CD4-positive, alpha-beta T cell treated with Interleukin-15 for 1 hour (primary cell): ENCODE measurements around the gene LYSMD2.
A peak's percentile ranks its signal among the peaks of the same experiment; 100 is the strongest.

Source experiments
- DNase-seq: peaks from one replicate; pipeline ENCODE4 v3.0.0-alpha.2; 2020

Gene LYSMD2

DNA sequence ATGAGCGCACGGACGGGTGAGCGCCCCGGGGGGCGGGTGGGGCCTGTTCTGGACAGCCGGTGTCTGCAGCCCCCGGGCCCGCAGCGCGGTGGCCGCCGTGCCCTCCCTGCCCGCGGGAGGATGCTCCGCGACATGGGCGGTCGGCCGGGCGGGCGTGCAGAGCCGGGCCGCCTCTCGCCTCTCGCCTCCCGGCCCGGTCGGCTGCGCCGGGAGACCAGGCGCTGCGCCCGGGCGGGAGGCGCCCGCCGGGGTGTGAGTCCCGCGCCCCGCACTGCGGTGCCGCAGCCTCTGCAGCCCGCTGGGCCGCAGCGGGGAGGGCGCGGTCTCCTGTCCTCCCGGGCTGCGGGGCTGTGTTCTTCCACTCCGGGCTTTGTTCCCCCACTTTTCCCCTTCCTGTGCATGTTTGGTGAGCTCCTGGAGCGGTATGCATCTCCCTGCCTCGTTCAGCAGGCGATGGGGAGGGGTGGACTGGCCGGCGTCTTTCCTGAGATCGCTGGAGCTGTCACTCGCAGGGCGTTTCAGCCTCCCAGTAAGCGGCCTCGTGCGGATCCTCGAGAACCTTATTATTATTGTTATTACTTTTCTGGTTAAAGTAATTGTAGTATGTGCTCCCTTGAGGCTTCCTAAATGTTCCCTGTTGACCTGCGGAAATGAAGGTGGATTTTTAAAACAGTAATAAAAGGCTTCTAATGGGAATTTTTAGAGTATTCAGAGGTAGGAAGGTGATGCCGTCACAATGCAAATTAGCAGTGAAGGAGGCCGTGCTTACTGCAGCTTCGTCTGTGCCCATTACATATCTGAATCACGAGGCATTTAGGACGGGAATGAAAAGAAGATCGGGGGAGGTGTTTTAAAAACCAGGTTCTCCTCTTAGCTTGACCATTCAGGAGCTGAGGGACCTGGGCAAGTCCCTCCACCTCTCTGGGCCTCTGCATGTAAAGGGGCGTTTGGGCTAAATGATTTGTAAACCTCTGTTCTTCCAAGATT lies 14.5 kb upstream of the LYSMD2 start:
- no peak for DNase-seq

DNA sequence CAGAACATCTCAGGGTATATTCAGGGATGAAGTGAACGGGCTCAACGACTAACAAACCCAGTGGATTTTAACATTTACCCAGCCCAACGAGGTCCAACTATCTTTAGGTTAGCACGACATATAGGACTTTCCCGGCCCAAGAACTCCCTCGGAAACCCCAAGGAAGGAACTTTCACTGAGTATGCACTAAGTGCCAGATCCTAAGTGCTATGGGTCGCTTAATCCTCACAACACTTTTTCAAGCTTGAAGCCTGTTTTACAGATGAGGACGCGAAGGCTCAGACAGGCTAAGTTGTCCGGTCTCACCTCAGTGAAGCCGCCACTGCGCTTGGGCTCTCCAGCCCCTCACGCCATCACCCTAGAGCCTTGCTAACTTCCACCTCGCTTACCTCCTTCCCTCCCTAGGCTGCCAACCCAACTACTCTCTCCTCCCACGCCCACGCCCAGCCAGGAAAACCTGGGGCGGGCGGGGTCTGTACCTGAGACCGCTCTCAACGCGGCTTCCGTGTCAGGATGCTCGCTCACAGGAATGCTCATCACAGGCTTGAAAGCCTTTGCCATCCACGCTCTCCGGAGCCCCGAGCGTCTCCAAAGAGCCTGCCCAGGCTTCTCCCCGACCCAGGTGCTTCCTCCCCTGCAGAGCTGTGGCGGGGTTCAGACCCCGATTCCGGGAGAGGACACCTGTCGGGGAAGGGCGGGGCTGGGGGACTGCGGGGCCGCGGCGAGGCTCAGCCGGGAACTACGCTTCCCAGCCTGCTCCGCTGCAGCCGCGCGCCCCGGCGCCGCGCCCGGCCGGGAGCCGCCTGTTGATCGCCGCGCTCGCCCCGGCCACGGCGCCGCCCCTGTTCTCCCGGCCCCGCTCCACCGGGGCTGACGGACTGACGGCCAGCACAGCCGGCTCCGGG lies 13.6 kb upstream of the LYSMD2 start, which contains the start of gene TMOD2:
TMOD2 (plus strand) TSS at position 806 of the 905 bp plus-strand sequence. CDS start 14,845 bp downstream, outside the sequence.
- DNase-seq = peak; percentile 39

DNA sequence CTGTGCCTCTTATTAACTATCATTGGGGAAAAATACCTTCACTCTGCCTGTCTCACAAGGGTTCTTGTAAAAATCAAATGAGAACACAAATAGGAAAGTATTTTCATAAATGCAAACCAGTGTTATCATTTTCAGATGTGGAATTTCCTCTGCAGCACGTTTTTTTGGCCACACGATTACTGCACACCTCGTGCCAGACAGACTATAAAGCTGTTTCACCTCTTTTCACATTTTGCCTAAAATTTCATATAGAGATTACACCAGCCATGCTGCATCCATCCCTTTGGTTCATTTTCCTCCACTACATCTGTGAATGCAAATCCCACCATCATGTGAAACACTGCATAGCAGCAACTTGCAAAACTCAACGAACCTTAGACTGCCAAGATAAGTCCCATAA lies 12.7 kb upstream of the LYSMD2 start:
- DNase-seq = no peak

DNA sequence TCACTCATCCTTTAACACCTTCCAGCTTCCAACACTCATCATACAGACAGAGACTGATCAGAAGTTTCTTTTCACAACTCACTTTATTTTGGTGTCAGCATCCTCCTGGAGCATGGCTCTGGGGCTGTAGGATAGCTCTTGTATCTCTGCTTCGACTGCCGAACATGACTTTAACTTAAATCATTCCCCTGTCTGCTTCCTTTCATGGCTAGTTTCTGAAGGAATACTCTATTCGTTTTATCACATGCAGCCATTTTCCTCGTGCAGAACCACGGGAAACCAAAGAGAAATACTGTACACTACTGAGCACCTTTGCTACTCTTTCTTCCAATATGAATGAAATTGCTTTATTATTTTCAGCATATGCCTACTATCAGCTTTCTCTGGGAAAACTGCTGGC lies 11.9 kb upstream of the LYSMD2 start:
- no peak for DNase-seq

DNA sequence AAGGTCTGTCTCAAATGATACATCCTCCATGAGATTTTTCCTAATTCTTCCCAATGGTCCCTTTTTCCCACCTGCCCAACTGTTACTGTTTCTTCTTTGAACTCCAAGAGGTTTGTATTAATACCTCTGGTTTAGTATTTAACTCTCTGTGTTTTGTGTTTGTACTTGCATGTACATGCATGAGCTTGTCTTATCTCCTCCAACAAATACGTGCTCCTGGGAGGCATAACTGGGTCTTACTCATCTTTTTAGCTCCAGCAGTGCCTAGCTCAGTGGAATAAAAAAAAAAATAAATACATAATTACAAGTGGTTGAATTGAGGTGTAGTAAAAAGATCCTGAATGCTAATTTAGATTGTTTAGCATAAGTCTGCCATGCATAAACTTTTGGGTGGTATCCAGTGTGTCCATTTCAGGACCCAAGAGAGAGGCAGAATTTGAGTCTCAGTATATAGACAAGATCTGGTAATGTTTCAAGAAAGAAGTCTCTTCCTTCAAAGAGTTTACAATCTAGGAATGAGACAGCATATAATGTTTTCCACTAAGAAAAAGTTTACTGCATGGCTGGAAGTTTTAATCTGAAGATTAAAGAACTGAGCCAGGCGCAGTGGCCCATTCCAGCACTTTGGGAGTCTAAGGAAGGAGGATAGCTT lies 1.7 kb upstream of the LYSMD2 start:
- no peak for DNase-seq

DNA sequence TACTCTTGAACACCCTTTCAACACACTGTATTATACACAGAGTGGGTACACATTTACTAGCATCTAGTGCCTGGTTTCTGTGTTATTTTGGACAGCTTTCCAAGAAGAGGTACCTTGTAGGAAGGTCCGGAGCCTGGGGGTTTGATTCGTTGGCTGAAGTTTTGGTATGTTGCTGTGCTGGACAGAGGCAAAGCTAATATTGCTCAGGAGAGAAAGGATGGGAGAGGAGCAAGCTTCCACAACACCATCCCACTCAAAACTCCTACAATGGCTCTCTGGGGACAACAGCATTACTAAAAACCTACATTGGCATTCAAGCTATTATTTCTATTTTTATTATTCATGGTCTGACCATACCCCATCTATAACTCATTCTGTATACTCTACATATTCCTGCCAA lies 1.1 kb upstream of the LYSMD2 start:
- no peak for DNase-seq

DNA sequence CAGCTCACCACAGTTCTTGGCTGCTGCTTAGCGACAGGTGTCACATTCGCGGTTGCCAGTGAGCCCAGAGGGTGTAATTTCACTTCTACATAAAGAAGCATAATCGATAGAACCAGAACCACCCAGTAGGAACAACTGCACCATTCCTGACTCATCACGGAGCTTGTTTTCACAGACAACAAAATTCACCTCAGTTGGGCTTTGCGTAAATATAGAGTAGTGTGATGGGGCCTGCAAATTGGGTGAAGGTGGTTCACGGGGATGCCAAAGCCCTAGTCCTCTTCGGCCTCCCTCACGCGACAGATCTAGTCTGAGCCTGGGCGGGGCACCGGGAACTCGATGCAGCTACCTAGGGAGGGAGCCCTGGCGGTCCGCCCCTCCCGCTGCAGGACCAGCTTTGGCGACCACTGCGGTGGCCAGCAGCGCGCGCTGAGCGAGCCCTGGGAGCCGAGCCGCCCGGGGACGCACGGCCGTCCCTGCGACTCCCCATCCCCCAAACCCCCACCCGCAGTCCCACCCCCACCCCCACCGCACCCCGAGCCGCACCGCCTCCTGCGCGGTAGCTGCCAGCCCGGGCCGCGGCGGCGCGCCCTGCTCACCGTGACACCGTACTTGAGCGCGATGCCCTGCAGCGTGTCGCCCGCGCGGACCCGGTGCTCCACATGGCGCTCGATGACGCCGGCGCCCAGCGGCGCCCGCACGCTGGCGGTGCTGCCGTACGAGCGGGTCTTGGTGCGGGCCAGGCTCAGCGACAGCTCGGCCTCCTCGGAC lies 519 bp downstream of the LYSMD2 start:
- DNase-seq = peak; percentile 55

DNA sequence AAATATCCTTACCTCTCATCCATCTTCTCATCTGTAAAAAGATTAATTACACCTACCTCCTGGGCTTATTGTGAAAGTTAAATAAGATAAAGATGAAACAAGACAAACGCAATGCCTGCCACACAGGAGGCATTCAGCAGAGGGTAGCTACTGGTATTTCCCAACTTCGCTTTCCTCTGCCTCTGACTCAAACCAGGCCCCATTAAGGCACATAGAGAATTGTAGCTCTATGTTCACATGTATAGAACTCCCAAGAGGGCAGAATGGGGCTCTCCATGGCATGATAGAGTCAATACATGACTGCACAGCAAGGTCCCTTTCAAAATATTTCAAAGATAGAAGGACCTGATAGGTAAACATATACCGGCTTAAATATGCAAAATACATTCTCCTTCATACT lies 1.4 kb downstream of the LYSMD2 start:
- DNase-seq = no peak

DNA sequence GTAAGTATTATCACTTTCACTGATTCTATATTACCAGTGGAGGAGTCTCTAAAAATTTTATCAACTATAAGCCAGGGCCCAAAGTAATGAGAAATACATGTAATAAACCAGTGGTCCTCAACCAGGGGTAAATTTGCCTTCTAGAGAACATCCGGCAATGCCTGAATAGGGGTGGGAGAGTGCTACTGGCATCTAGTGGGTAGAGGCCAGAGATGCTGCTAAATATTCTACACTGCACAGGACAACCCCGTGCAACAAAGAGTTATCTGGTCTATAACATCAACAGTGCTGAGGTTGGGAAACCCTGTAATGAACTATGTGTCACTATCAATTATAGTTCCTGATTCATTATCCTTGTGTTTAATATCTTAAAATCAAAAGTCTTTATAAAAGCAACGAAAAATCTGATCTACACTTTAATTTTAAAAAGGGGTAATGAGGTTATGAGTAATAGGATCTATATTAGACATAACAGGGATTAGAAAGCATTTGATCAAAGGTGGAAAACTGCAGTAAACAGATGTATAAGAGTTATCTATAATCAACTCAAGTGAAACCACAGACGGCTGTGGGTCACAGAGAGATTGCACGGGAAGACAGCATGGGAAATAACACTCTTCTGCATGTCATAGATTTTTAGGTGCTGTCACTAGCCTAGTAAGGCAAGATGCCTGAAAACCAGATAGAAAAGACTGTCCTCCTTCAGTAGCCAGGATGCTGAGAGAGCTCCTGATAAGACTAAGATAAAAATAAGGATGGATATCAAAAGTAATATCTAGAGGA lies 2.0 kb downstream of the LYSMD2 start:
- DNase-seq = no peak

DNA sequence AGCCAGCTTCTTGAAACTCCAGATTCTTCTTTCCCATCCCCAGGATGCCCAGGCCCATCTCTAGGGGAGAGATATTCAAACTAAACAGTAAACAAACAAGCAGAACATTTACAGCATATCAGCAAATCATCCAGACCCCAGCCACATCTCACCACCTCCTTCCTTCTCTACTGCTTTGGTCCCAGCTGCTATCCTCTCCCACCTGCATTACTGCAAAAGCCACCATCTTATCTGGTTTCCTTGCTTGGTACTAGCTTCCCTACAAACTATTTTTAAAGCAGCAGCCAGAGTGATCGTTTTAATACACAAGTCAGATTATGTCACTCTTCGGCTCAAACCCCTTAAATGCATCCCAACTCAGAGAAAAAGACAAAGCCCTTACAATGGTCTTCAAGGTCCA lies 4.8 kb downstream of the LYSMD2 start:
- no peak for DNase-seq

DNA sequence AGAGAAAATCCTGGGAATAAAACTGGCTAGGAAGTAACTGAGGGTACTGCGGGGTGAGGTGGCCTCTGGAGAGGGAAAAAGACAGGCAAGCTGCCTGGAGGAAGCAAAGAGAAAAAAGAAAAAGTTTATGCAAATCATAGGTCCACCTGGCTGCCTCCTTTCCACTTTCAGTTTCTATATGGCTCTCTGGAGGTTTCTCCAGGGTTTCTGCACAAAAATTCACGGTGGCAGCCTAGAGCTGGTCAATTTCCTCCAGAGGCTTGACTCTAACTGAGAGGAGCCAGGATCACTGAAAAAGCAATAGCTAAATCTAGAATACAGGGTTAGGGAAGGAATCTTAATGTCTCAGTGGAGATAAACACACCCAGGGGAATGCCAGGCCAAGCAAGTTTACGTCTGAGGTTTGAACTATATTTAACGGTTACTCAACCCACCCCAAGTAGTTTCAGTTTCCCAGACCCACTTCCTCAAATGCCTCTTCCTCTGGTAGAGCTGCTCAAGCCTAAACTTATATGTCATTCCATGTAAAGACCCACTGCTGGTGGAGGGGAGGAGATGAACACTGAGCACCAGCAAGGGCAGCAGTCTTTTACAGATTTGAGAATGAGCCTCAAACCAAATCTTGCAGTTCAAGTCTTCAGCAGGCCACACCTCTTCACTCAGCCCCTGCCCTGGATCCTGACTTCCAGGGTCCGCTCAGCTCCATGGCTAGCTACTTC lies 5.7 kb downstream of the LYSMD2 start:
- DNase-seq = peak; percentile 57

DNA sequence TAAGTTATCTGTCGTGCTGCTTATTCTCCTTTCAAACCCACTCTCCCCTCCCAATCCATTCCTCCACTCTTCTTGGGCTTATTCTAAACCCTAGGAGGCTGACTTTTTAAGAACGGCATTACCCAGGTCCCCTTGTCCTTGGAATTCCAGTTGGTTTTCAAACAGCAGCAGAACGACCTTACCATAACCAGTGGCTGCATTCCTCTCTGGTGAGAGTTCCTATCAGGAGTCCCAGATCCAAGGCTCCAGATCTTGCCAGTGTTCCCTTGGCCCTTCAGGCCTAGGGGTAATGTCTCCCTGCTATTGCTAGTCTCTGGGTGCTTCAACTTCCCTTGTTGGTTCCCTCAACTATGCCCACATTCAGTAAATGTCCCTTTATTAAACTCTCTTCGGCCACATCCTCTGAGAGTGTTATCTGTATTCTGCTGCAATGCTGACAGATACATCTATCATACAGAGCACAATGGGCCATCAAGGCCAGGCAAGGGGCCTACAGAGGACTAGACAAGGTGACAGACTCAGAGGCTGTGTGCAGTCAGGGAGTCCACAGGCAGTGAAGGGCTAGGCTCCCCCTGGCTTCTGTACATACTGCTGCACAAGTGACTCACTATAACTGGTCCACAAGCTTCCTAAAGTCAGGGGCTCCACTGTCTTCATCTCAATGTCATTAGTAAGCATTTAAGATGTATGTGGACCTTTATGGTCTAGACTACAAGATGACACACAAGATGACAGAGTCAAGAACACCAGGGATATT lies 10.1 kb downstream of the LYSMD2 start:
- no peak for DNase-seq

DNA sequence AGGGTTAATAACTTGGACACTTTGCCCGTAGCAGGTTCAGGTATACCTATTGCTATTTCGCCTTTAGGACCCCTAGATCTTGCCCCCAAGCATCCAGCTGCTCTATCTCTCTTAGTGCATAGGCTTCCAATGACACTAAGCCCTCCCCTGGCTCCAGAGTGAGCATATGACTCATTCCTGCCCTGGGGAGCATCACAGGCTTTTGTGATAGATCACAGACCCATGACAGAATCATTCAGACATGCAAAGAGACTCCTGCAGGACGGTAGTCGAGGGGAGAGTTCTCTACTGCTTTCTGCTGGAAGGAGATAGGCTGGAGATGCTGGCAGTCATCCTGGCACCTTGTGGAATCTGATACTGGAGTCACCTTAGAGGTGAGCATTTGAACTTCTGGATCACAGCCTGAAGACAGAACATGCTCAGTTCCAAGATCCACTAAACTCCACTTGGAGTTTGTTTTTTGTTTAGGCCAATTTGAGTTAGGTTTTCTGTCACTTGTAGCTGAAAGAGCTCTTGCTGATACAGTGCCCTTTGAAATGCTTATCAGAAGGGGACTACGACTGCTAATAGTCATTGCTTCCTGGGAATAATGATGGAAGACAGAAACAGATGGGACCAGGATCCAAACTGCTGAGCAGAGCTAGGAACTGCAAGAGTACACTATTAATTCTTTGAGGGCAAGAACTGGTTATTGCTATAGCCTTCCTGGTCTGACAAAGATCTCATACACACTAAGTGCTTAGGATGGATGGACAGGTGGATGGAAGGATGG lies 11.0 kb downstream of the LYSMD2 start:
- no peak for DNase-seq

DNA sequence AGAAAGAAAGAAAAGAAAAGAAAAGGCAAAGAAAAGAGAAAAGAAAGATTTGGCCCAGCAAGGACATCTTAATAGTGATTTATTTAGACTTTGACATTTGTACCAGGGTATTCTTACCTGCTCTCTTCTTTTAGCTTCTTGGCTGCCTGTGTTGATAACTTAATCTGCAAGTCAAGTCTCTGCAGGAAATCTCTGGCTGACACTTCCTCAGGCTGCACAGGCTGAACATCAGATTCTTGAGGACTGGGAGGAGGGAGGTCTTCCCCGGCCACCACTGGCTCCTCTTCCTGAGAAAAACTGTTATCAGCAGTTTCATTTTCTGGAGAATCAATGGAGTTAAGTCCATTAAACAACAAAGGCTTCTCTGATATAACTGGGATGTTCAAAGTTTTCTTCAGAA lies 12.8 kb downstream of the LYSMD2 start:
- no peak for DNase-seq

DNA sequence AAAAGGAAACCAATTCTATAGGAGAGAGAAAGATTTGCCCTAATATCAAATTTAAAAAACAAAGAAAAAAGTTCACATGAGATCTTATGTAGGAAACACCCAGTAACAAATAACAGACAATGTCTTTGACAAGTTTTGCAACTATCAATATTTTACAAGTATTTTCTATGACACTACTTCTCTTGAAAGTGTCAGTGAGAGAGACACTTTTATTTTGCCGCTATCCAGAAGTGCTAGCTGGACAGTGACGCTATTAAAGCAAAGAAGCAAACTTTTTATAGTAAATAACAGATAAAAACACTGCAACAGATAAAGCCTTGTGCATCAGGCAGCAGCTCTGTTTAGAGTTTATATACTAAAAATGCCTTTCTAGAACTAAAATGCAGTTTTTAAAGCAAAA lies 13.3 kb downstream of the LYSMD2 start:
- no peak for DNase-seq

DNA sequence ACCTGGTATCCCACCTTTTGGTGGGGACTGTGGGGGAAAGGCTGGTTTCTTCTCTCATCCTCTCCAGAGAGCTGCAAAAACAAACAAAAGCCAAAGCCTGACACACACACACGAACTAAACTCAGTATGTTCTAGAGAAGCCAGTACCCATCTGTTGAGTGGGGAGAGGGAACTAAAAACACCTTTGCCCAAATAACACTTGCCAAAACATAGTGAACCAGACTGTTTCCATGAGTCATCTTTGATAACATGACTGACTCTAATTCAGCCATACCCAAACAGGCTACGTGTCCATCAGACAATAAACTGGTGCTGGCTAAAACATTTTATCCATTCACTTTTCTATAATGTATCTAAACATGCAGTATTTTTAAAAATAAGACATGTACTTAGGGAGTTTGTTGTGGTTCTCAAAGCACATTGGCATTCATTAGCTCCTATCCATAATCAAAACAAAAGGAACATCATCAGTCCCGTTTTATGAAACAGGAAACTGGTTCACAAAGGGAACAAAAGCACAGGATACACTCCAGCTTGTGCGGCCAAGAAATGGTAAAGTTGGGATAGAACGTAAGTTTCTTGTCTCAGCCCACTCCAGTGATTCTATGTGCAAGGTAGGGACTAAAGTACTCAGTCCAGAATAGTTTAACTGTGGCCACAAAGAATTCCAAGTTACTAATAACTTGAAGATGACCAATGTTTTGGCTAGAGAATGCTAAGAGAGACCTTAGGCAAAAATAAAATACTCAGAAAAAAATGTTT lies 16.1 kb downstream of the LYSMD2 start:
- DNase-seq = no peak

DNA sequence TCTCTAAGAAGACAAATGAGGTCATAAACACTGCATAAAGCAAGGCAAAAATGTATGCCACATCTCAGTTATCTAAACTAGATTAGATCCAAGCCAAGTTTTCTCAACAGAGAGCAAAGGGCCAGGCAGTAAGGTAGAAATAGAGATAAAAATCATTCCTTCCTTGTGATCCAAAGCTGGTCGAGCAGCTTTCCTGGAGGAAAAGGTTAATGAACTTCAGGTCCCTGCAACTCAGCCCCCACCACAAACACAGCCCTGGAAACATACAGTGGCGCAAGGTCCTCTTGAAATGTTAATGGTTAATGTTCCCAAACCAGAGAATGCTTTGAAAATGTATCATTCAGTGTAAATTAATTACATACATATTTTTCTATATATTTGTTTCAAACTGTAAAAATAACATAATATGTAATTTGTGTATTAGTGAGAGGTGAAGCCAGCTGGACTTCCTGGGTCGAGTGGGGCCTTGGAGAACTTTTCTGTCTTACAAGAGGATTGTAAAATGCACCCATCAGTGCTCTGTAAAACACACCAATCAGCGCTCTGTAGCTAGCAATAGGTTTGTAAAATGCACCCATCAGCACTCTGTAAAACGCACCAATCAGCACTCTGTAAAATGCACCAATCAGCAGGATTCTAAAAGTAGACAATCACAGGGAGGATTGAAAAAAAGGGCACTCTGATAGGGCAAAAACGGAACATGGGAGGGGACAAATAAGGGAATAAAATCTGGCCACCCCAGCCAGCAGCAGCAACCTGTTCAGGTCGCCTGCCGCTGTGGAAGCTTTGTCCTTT lies 17.1 kb downstream of the LYSMD2 start:
- no peak for DNase-seq

DNA sequence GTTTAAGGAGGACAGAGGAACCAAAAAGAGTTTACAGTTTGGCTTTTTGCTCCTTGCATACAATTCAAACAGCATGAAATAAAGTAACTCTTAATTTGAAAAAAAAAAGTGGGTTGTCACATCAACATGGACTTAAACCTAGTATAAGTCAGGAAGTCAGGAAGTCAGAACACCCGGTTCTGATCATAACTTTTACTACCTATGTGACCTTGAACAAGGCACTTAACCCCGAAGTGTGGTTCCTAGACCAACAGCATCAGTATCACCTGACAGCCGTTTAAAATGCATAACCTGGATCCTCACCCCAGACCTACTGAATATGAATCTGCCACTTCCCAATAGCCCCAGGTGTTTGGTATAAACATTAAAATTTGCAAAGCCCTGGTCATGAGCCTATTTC lies 18.7 kb downstream of the LYSMD2 start:
- DNase-seq = no peak
